Fibroblast of pulmonary artery (primary cell): ENCODE data around the gene TLE7.

Experiments used
- DNase-seq: peaks from one replicate; pipeline ENCODE4 v3.0.0-alpha.2; 2010; ENCODE audit warnings: low read depth
- H3K4me3 ChIP-seq: replicated peaks from 2 replicates; pipeline ENCODE4 v1.5.1; 2011; ENCODE audit warnings: low read depth, mild to moderate bottlenecking, control low read depth, low read length, moderate library complexity
- TF ChIP-seq, protein P1 (sequence below): IDR thresholded peaks from 2 replicates; pipeline ENCODE4 v1.5.1; 2011; ENCODE audit warnings: mild to moderate bottlenecking, control low read depth, low read length, inconsistent platforms; ENCODE audit errors: missing control alignments

Gene TLE7

DNA sequence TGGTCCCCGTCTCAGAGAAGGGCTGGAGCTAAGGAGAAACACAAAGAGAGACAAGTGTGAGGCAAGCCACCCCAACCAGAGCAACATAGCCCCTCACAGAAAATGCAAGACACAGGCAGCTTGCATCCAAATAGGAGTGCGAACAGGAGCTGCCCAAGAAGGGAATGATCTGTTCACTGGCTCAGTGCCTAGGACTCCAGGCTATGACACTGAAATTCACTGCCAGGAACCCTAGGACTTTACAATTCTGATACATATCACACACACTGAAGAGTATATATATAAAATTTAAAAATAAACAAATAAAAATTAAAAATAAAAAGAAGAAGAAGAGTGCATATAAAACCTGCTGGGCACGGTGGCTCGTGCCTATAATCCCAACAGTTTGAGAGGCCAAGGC is 14.9 kb upstream of the TLE7 start:
- TF ChIP-seq, protein P1, sequence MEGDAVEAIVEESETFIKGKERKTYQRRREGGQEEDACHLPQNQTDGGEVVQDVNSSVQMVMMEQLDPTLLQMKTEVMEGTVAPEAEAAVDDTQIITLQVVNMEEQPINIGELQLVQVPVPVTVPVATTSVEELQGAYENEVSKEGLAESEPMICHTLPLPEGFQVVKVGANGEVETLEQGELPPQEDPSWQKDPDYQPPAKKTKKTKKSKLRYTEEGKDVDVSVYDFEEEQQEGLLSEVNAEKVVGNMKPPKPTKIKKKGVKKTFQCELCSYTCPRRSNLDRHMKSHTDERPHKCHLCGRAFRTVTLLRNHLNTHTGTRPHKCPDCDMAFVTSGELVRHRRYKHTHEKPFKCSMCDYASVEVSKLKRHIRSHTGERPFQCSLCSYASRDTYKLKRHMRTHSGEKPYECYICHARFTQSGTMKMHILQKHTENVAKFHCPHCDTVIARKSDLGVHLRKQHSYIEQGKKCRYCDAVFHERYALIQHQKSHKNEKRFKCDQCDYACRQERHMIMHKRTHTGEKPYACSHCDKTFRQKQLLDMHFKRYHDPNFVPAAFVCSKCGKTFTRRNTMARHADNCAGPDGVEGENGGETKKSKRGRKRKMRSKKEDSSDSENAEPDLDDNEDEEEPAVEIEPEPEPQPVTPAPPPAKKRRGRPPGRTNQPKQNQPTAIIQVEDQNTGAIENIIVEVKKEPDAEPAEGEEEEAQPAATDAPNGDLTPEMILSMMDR, result no peak
- H3K4me3 ChIP-seq, result no peak overlapping the region
- no peak for DNase-seq

DNA sequence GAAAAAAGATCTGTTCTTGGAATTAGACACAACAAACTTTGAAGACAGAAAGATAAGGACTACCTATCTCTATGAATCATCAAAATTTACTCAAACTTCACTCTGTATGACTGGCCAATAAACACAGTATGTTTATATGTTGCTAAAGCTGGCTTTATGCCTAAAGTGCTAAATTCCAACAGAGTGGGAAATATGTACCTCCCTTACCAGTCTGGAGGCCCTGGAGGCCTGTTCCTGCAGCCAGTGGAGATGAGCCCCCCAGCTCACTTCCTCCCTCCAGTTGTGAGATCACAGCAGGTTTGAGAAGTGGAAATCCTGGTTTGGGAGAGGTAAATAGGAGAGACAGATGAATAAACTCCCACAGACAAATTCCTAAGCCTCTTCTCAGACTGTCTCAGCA is 11.2 kb upstream of the TLE7 start:
- no peak overlapping the region for H3K4me3 ChIP-seq
- no peak for DNase-seq
- TF ChIP-seq, protein P1, result no peak

DNA sequence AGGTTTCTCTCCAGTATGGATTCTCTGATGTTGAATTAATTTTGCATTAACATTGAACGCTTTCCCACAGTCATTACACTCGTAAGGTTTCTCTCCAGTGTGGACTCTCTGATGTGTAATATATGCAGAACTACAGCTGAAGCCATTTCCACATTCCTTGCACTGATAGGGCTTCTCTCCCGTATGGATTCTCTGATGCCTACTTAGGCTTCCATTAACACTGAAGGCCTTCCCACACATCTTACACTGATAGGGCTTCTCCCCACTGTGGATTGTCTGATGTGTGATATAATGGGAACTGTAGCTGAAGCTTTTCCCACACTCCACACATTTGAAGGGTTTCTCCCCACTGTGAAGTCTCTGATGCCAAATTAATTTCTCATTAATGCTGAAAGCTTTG is 7.2 kb upstream of the TLE7 start:
- H3K4me3 ChIP-seq, result no peak overlapping the region
- DNase-seq, result no peak

DNA sequence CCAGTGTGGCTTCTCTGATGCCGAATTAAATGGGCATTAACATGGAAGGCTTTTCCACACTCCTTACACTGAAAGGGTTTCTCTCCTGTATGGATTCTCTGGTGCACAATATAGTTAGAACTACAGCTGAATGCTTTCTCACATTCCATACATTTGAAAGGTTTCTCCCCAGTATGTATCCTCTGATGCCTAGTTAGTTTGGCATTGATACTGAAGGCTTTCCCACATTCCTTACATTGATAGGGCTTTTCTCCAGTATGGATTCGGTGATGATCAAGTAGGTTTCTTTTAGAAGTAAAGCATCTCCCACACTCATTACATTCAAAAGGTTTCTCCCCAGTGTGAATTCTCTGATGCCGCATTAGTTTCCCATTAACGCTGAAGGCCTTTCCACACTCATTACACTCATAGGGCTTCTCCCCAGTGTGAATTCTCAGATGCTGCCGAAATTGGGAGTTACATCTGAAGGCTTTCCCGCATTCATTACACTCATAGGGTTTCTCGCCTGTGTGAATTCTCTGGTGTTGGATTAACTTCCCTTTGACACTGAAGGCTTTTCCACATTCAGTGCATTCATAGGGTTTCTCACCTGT is 6.5 kb upstream of the TLE7 start:
- TF ChIP-seq, protein P1, result no peak
- H3K4me3 ChIP-seq, result no peak overlapping the region
- no peak for DNase-seq

More for the DNA sequence above, 7.2 kb upstream of the TLE7 start:
- TF ChIP-seq, protein P1, result no peak

DNA sequence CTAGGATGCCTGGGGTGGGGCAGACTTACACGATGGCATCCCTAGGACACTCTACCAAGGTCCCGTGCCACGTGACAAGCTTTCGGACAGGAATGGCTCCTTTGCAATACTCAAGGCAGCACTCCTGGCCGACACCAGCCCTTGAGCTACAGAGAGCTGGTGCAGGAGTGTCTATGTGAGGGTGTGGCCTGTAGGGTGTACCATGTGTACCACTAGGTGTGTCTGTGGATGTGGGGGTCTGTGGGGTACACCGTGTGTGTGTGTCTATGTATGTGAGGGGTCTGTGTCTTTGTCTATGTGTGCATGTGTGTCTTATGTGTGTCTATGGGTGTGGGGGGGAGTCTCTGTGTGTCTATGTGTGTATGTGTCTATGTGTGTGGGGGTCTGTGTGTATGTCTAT is 1.9 kb upstream of the TLE7 start:
- no peak overlapping the region for H3K4me3 ChIP-seq
- TF ChIP-seq, protein P1, result no peak
- DNase-seq, result no peak

DNA sequence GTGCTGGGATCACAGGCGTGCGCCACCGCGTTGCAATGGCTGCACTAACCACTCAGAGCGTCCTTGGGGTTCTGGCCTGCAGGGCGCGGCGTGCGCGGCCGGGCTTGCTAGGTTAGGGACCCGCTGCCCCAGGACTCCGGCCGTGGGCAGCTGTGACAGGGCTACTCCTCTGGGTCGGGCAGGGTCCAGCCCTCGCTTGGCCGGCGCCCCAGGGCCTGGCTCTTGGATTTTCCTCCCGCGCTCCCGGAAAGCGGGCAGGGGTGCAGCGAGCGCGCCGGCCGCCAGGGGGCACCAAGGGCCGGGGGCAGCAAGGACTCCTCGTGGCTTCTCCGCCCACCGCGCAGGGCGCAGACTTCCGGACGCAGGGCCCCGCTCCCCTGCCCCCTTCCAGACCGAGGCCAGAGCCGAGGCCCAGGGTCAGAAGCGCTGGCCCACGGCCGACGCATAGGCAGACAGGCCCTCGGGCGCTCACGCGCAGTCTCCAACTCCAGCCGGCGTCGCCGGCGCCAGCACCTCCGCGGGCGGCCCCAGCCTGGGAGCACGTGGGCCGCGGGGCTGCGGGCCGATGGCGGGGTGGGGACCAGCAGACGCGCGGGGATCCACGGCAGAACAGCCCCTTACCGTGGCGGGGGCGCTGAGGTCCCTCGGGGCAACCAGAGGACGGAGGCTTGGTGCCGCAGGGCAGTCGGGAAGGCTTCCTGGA is 355 bp downstream of the TLE7 start:
- no peak overlapping the region for H3K4me3 ChIP-seq
- TF ChIP-seq, protein P1, result no peak
- DNase-seq, result no peak
